ENCODE data around the gene SEMA5A. TPM values are rescaled to one million over a fixed set of nuclear protein-coding genes. Genes with fewer than 3 reads are reported as not detected.

SEMA5A gene
- total RNA-seq, 2 donors from 2014 or later = 13.3 to 17.6 TPM

- TF ChIP-seq, protein P1, sequence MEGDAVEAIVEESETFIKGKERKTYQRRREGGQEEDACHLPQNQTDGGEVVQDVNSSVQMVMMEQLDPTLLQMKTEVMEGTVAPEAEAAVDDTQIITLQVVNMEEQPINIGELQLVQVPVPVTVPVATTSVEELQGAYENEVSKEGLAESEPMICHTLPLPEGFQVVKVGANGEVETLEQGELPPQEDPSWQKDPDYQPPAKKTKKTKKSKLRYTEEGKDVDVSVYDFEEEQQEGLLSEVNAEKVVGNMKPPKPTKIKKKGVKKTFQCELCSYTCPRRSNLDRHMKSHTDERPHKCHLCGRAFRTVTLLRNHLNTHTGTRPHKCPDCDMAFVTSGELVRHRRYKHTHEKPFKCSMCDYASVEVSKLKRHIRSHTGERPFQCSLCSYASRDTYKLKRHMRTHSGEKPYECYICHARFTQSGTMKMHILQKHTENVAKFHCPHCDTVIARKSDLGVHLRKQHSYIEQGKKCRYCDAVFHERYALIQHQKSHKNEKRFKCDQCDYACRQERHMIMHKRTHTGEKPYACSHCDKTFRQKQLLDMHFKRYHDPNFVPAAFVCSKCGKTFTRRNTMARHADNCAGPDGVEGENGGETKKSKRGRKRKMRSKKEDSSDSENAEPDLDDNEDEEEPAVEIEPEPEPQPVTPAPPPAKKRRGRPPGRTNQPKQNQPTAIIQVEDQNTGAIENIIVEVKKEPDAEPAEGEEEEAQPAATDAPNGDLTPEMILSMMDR (IDR thresholded peaks at IDR 0.05) = no peak
- Histone ChIP-seq H3K36me3 (no peaks in the 10 kb centered on the region), H3K9me3 (no peaks in the 10 kb centered on the region), H3K27me3 (replicated peaks; ENCODE audit: insufficient read depth) (no peaks in the 10 kb centered on the region), H3K27ac (no peak overlapping the region), H3K4me3 (no peak overlapping the region), H3K4me1 (ENCODE audit: control insufficient read depth in 1 of 2, low read depth in 2 of 2) (no peaks in the 10 kb centered on the region)
- ATAC-seq (ENCODE audit: insufficient number of reproducible peaks, low FRiP score, low read depth) (no peak), DNase-seq (ENCODE audit: low spot score) (no peak)
These were observed 18.9 kb upstream of the SEMA5A start for GRCh38 chr5:9564752-9565151.

DNA sequence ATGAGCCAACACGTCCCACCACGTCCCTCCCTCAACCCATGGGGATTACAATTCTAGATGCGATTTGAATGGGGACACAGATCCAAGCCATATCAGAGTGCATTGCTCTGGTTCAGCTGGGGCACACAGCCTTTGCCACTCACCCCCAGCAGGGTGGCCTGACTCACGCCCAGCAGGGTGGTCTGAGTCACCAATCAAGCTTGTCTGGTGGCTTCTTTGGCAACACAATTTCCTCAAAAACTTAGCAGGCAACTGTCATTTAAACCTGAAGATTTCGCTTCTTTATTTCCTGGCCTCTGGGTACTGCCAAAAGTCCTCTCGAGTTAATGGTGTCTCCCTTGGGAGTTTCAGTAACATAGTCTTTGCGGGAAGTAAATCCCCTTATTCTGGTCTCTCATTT, 16.3 kb upstream of the SEMA5A start:
- H3K9me3 ChIP-seq = no peaks in the 10 kb centered on the region
- TF ChIP-seq, protein P1 (IDR thresholded peaks at IDR 0.05) = no peak
- H3K27ac ChIP-seq = no peak overlapping the region
- H3K4me3 ChIP-seq = no peak overlapping the region
- H3K36me3 ChIP-seq = no peaks in the 10 kb centered on the region
- no peaks in the 10 kb centered on the region for H3K4me1 ChIP-seq (ENCODE audit: control insufficient read depth in 1 of 2, low read depth in 2 of 2)
- ATAC-seq (ENCODE audit: insufficient number of reproducible peaks, low FRiP score, low read depth) (no peak), DNase-seq (ENCODE audit: low spot score) (no peak)
- H3K27me3 ChIP-seq (replicated peaks; ENCODE audit: insufficient read depth) = no peaks in the 10 kb centered on the region

DNA sequence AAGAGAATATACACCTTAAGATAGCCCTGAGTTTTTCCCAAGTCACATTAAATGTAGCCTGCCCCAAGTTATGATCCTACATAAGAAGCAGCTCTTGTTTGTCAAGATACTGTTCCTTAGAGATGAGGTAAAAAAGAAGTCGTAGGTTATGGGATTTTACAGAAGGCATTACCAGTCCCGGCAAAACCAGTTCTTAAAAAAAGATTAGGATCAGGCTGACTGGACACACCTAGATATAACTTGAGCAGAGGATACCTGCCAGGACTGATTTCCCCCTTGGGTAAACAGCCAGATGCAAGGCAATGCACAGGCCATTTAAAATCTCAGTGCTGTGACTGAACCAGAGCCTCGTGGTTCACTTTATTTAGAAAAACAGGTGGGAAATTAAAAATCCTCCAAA, 14.1 kb upstream of the SEMA5A start:
- Histone ChIP-seq H3K36me3 (no peaks in the 10 kb centered on the region), H3K27me3 (replicated peaks; ENCODE audit: insufficient read depth) (no peaks in the 10 kb centered on the region), H3K9me3 (no peaks in the 10 kb centered on the region), H3K4me1 (ENCODE audit: control insufficient read depth in 1 of 2, low read depth in 2 of 2) (no peaks in the 10 kb centered on the region), H3K4me3 (no peak overlapping the region), H3K27ac (no peak overlapping the region)
- no peak for ATAC-seq (ENCODE audit: insufficient number of reproducible peaks, low FRiP score, low read depth)
- DNase-seq (ENCODE audit: low spot score) = no peak
- TF ChIP-seq, protein P1 (IDR thresholded peaks at IDR 0.05) = no peak

GRCh38 chr5:9558319-9558965, 12.6 kb upstream of the SEMA5A start:
- DNase-seq (ENCODE audit: low spot score) (no peak), ATAC-seq (ENCODE audit: insufficient number of reproducible peaks, low FRiP score, low read depth) (no peak)
- Histone ChIP-seq H3K9me3 (no peaks in the 10 kb centered on the region), H3K4me3 (no peak overlapping the region), H3K27me3 (replicated peaks; ENCODE audit: insufficient read depth) (no peaks in the 10 kb centered on the region), H3K27ac (no peak overlapping the region), H3K36me3 (no peaks in the 10 kb centered on the region), H3K4me1 (ENCODE audit: control insufficient read depth in 1 of 2, low read depth in 2 of 2) (no peaks in the 10 kb centered on the region)
- TF ChIP-seq, protein P1 (IDR thresholded peaks at IDR 0.05) = no peak

GRCh38 chr5:9557696-9558095, 11.8 kb upstream of the SEMA5A start:
- H3K9me3 ChIP-seq = no peaks in the 10 kb centered on the region

More at GRCh38 chr5:9557696-9558095, 11.8 kb upstream of the SEMA5A start:
- H3K36me3 ChIP-seq = no peaks in the 10 kb centered on the region
- H3K27ac ChIP-seq = no peak overlapping the region
- ATAC-seq (ENCODE audit: insufficient number of reproducible peaks, low FRiP score, low read depth) (no peak), DNase-seq (ENCODE audit: low spot score) (no peak)
- H3K4me3 ChIP-seq = no peak overlapping the region
- H3K4me1 ChIP-seq (ENCODE audit: control insufficient read depth in 1 of 2, low read depth in 2 of 2) = no peaks in the 10 kb centered on the region
- no peaks in the 10 kb centered on the region for H3K27me3 ChIP-seq (replicated peaks; ENCODE audit: insufficient read depth)
- TF ChIP-seq, protein P1 (IDR thresholded peaks at IDR 0.05) = no peak
